ENCODE results near the gene UQCRHL.

UQCRHL gene

GRCh38 chr1:15760520-15761211 lies 46.8 kb downstream of the UQCRHL start:
- no peak for FAIRE-seq
- no peak for DNase-seq (ENCODE audit: insufficient read length, low spot score)

DNA sequence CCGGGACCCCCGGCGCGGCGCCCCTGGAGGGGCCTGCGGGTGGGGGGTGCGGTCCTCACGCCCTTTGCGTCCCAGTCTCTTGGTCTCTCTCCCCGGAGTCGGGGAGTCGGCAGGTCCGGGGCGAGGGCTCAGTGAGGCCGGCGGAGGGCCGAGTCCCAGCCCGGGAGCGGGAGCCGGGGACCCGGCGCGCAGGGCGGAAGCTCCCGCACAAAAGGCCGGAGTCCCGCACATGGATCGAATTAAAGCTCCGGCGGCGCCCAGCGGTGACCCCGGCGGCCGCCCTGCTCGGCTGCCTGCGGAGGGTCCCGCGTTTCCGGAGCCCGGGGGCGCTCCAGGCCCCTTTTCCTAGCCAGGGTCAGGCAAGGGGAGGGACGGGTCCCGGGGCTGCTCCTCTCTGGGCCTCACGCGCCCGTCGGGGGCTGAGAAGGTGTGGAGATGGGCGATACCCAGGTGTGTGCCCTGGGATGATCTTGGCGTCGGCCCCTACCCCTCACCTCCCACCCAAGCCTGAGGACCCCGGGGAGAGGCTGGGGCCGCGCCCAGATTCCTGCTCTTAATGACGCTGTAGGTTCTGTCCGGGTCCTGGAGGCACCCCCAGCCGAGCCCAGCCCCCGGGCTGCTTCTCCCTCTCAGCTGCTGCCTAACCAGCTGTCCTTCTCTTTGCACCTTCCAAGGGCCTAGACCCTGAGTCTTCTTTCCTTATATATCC lies 48.3 kb downstream of the UQCRHL start:
- FAIRE-seq (no peak), DNase-seq (ENCODE audit: insufficient read length, low spot score) (no peak)

- FAIRE-seq (no peak), DNase-seq (ENCODE audit: insufficient read length, low spot score) (no peak)
Observed at GRCh38 chr1:15758343-15758931, 49.0 kb downstream of the UQCRHL start, which contains the start of gene FBLIM1. Gene FBLIM1 (plus strand): TSS chr1:15758795. CDS start chr1:15764984, 6,189 bp downstream.

DNA sequence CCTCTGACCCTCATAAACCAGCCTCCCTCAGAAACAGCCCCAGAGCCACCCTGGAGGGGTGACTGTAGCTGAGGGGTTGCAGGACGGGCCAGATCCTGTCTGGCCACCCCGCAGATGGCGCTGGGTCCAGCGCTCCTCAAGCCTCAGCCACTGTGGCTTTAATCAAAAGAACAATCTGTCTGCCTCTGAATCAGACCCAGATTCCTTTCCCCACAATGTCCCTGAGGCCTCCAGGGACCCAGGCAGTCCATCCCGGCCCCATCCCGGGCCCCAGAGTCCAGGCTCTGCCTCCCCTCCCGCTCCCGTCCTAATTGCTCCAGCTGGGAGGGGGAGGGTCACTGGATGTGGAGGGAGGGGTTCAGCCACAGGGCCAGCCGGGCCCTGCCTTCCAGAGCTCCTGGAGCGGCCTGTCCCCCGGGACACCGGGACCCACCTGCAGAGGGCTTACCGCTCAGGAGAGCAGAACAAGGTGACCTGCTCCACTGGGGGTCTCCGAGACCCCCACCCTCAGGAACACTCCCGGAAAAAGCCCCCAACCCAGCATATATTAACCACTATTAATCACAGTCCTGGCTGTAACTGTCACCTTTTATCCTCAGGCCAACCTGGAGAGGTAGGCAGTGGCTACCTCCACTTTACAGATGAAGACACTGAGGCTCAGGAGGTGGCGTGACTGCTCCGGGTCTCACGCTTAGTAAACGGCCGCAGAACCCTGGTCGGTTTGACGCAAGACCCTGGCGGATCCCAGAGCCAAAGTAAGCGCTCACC lies 49.7 kb downstream of the UQCRHL start:
- no peak for FAIRE-seq
- DNase-seq (ENCODE audit: insufficient read length, low spot score): no peak

Data from GM19239 (cell line).